Measurements from ENCODE around the gene SCRN1. TPM values are rescaled to one million over a fixed set of nuclear protein-coding genes. Genes with fewer than 3 reads are reported as not detected.

Gene SCRN1
- total RNA-seq, 4 donors from 2014 or later, result 26.6 to 38.5 (median 32.9) TPM

DNA sequence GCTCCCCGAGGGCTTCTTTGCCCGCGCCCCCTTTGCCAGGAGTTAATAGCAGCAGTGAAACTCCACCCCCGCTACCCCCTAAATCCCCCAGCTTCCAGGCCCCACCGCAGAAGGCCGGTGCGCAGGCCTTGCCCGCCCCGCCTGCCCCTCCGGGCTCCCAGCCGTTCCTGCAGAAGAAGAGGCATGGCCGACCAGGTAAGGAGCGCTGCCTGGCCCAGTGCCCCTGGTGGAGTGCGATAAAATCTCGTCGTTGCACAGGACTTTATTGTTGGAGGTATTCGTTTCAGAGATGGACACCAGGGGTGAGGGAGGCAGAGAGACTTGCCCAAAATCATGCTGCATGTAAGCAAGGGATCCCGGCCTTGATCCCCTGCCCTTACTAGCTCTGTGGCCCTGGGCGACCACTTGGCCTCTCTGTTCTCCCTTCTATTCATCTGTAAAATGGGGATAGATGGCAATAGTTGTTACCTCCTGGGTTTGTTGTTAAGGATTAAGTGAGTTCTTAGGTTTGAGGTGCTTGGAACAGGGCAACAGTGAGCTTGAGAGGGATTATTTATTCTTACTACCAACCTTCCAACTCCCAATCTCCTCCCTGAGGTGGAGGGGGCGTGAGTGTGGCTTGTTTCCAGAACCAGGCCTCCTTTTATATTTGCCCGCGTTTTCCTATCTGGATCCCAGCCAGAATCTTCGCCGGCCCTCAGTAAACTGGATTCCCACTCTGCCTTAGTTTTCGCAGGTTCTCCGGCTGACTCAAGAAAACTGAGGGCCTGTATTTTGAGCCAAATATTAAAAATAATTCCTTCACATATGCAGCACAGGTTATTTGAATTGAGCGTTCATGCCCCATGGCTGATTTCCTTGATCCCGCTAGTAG, 105.0 kb downstream of the SCRN1 start:
- Histone ChIP-seq H3K27me3 (no peaks in the 10 kb centered on the region), H3K9me3 (no peaks in the 10 kb centered on the region), H3K4me3 (replicated peaks in 1 of 3) (peak overlapping the region in 1 of 3 donors; percentile 42), H3K27ac (peak overlapping the region in 1 of 3 donors; percentile 35), H3K4me1 (peaks cover 6 to 8% of the 10 kb centered on the region in 2 donors), H3K36me3 (no peaks in the 10 kb centered on the region)
- 23 to 33% methylated on average over 16 to 28 of the region's 28 CpGs for WGBS, 2 donors
- TF ChIP-seq CTCF (IDR thresholded peaks at IDR 0.05), result peak in 4 of 6 experiments; percentile 10 to 38 (median 22)
- TF ChIP-seq POLR2A (IDR thresholded peaks at IDR 0.05), result no peak
- intact Hi-C loops (cut with DNase I), result no loop called here
- peak; percentile 75 to 77 for DNase-seq

- H3K4me3 ChIP-seq (replicated peaks in 1 of 3), result peak overlapping the region in 1 of 3 donors; percentile 42
- 24 to 29% methylated on average over 22 to 26 of the region's 46 CpGs for WGBS, 2 donors
- peak overlapping the region in 1 of 3 donors; percentile 35 for H3K27ac ChIP-seq
- intact Hi-C loops (cut with DNase I), result no loop called here
- H3K9me3 ChIP-seq, result no peaks in the 10 kb centered on the region
- TF ChIP-seq CTCF (IDR thresholded peaks at IDR 0.05) (no peak), POLR2A (IDR thresholded peaks at IDR 0.05) (no peak)
- DNase-seq, result peak; percentile 54 to 56
- peaks cover 6 to 8% of the 10 kb centered on the region in 2 donors for H3K4me1 ChIP-seq
- H3K36me3 ChIP-seq, result no peaks in the 10 kb centered on the region
- H3K27me3 ChIP-seq, result no peaks in the 10 kb centered on the region
Observed at GRCh38 chr7:29883462-29884398, 105.9 kb downstream of the SCRN1 start.

GRCh38 chr7:29882481-29882880, 107.1 kb downstream of the SCRN1 start:
- DNase-seq, result no peak
- H3K9me3 ChIP-seq, result no peaks in the 10 kb centered on the region
- TF ChIP-seq CTCF (IDR thresholded peaks at IDR 0.05) (no peak), POLR2A (IDR thresholded peaks at IDR 0.05) (no peak)
- WGBS, 2 donors, result 90 to 100% methylated on average over 1 of the region's 1 CpG
- H3K4me1 ChIP-seq, result peaks cover 6 to 8% of the 10 kb centered on the region in 2 donors
- no peak overlapping the region for H3K27ac ChIP-seq
- no peaks in the 10 kb centered on the region for H3K36me3 ChIP-seq
- H3K27me3 ChIP-seq, result no peaks in the 10 kb centered on the region
- intact Hi-C loops (cut with DNase I), result no loop called here
- H3K4me3 ChIP-seq (replicated peaks in 1 of 3), result no peak overlapping the region

DNA sequence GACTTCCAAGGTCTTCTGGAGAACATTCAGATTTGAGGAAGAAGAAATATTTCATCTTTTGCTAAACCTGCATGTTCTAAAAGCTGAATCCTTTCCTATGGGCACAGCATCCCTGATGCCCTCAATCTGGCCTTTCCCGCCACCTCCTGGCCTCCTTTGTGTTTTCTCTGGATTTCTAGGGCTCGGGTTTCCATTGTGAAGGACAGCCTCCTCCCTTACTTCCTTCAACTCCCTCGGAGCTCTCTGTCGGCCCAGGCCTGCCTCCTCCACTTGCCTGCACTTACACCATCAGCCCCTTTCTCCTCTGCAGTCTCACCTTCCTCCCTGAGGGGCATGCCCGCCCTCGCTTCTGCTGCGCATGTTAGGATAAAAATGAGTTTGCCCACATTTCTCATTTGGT, 107.9 kb downstream of the SCRN1 start:
- H3K36me3 ChIP-seq, result no peaks in the 10 kb centered on the region
- no peaks in the 10 kb centered on the region for H3K27me3 ChIP-seq
- H3K4me1 ChIP-seq, result peaks cover 6 to 8% of the 10 kb centered on the region in 2 donors
- H3K27ac ChIP-seq, result no peak overlapping the region
- intact Hi-C loops (cut with DNase I), result no loop called here
- H3K9me3 ChIP-seq, result no peaks in the 10 kb centered on the region
- H3K4me3 ChIP-seq (replicated peaks in 1 of 3), result no peak overlapping the region
- DNase-seq, result no peak
- no peak for TF ChIP-seq CTCF (IDR thresholded peaks at IDR 0.05)
- no peak for TF ChIP-seq POLR2A (IDR thresholded peaks at IDR 0.05)
- 79 to 83% methylated on average over 7 of the region's 7 CpGs for WGBS, 2 donors

Measured in thyroid gland (tissue), 4 donors.